GM19463 (cell line): ENCODE data around the gene CDHR5.

Experiments
- ATAC-seq: cut with Tn5 transposase; IDR thresholded peaks from one replicate; pipeline ENCODE4 v1.9.1; 2021; ENCODE audit warnings: mild to moderate bottlenecking, moderate library complexity; ENCODE audit not compliant: unreplicated experiment

CDHR5 gene

GRCh38 chr11:569158-569885 is 55.4 kb downstream of the CDHR5 start:
- no peak for ATAC-seq

GRCh38 chr11:568306-569157 is 56.2 kb downstream of the CDHR5 start:
- ATAC-seq: peak; percentile 86

- no peak for ATAC-seq
These were observed 57.0 kb downstream of the CDHR5 start for GRCh38 chr11:567629-568292.

- no peak for ATAC-seq
These were observed 57.6 kb downstream of the CDHR5 start for GRCh38 chr11:567011-567628.
